Midbrain (tissue), 1 donor: Measurements from ENCODE around the gene ARPC5L.
"Not testable (repeated sequence)": the region's sequence is repeated elsewhere in the genome, so short reads cannot be mapped to it uniquely, and the experiment has no call there.

ENCODE experiments used
- DNase-seq: peaks from one replicate; lab custom pipeline; 2025; lab: John Stamatoyannopoulos, UW

Gene ARPC5L

GRCh38 chr9:124861342-124862229 is at the start of gene ARPC5L, which contains the start of gene RPL35:
Gene ARPC5L, plus strand, starts transcription at chr9:124862130. Its CDS starts 7,161 bp downstream, at chr9:124869291.
Gene RPL35, minus strand, starts transcription at chr9:124861957. Its CDS starts 45 bp downstream, at chr9:124861912.
- peak; percentile 95 for DNase-seq

- DNase-seq = no peak
These were observed 49.5 kb upstream of the ARPC5L start for GRCh38 chr9:124812441-124812876.

GRCh38 chr9:124813041-124813440 is 48.9 kb upstream of the ARPC5L start:
- no peak for DNase-seq

GRCh38 chr9:124813501-124814163 is 48.3 kb upstream of the ARPC5L start:
- DNase-seq = no peak

GRCh38 chr9:124814164-124814535 is 47.8 kb upstream of the ARPC5L start:
- no peak for DNase-seq

GRCh38 chr9:124815601-124816000 is 46.3 kb upstream of the ARPC5L start:
- DNase-seq = no peak

- DNase-seq = no peak
These were observed 43.3 kb upstream of the ARPC5L start for GRCh38 chr9:124818431-124819281.

- DNase-seq = no peak
These were observed 41.0 kb upstream of the ARPC5L start for GRCh38 chr9:124820698-124821623.

GRCh38 chr9:124828489-124829333 is 33.2 kb upstream of the ARPC5L start:
- no peak for DNase-seq

- DNase-seq = no peak
These were observed 32.6 kb upstream of the ARPC5L start for GRCh38 chr9:124829334-124829669.

- no peak for DNase-seq
These were observed 31.3 kb upstream of the ARPC5L start for GRCh38 chr9:124830593-124830992.

- no peak for DNase-seq
These were observed 30.1 kb upstream of the ARPC5L start for GRCh38 chr9:124831642-124832364.

- DNase-seq = no peak
These were observed 27.3 kb upstream of the ARPC5L start for GRCh38 chr9:124834591-124834990.

GRCh38 chr9:124835026-124835557 is 26.8 kb upstream of the ARPC5L start:
- DNase-seq = peak; percentile 6

GRCh38 chr9:124838132-124838531 is 23.8 kb upstream of the ARPC5L start:
- not testable (repeated sequence) for DNase-seq

- not testable (repeated sequence) for DNase-seq
These were observed 23.2 kb upstream of the ARPC5L start for GRCh38 chr9:124838567-124839275.

GRCh38 chr9:124839612-124840299 is 22.2 kb upstream of the ARPC5L start:
- DNase-seq = no peak

- DNase-seq = no peak
These were observed 21.6 kb upstream of the ARPC5L start for GRCh38 chr9:124840300-124840833.
